ENCODE data around the gene CHKA. TPM values are rescaled to one million over a fixed set of nuclear protein-coding genes. Genes with fewer than 3 reads are reported as not detected.
A peak's percentile ranks its signal among the peaks of the same experiment; 100 is the strongest.

CHKA gene
- total and polyA plus RNA-seq, 9 of the 15 experiments (the other 6 are each of a cell fraction or from before 2014, with no cell fraction given), result 3.6 to 37.0 (median 30.2) TPM

DNA sequence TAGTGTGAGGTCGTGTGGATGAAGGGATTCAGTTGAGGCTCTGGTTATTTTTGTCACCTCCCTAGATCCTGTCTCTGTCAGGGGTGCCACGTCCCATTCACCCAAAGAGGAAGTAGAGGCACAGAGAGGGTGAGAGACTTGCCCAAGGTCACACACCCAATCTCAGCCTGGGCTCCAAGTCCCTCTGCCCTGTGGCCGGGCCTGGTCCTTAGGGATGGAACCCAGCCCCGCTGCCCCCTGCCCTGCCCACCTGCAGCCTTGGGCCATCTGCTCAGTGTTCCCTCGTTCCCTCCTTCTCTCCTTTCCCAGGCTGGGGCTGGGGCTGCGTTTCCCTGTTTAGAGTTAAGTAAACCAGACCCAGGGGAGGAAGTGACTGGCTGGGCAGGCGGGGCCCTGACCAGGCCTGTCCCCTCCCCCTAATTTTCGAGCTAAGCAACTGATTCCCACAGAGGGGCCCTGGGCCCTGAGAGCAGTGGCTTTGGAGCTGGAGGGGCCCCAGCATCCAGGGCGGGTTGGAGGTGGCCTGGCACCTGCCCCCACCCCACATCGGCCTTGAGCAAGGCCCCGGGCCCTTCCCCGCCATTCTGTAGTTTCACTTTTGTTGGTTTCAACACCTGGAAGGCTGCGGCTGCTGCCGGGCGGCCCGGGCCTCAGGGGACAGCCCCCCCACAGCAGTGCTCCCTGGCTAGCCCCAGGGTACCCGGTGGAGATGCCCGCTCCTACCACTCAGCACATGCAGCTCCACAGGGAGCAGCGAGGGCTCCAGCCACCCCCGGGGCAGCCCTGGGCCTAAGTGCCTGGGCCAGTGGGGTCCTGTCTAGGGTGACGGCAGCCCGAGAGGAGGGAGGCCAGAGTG, 80.9 kb downstream of the CHKA start:
- H4K20me1 ChIP-seq (replicated peaks; ENCODE audit: control insufficient read depth, insufficient read depth, low read length), result peaks cover 4% of the 10 kb centered on the region; the same call in 1 of the 2 replicates
- 6% methylated on average over 16 of the region's 22 CpGs for WGBS (ENCODE audit: insufficient coverage, low coverage, missing lambda C conversion rate)
- H3K27me3 ChIP-seq (ENCODE audit: control insufficient read depth in 2 of 2, insufficient read depth in 2 of 2, low read length in 2 of 2), result no peaks in the 10 kb centered on the region
- peak in 3 of 4 experiments; percentile 51 to 71 (median 69) for DNase-seq (ENCODE audit: extremely low read depth in 1 of 4, low spot score in 3 of 4)
- H2AFZ ChIP-seq (ENCODE audit: low read depth, low read length), result peak overlapping the region; percentile 66
- H3K9me3 ChIP-seq (replicated peaks; ENCODE audit: control insufficient read depth, insufficient read depth, low read depth, low read length), result no peaks in the 10 kb centered on the region
- ATAC-seq, result peak; percentile 48
- ChIA-PET POLR2A (interaction anchor here (0.6 to 4.9 kb wide), 6 partner anchors 8 to 43 kb away, joined by 3 to 55 read pairs (median 7); partner anchors contain the start of gene NDUFS8), CTCF (ENCODE audit: low intra/inter-chr PET ratio) (interaction anchor here (0.6 kb wide), 1 partner anchor 272 kb away, joined by 3 read pairs; no protein-coding TSS in a partner anchor)
- no peaks in the 10 kb centered on the region for H3K9me1 ChIP-seq (ENCODE audit: control insufficient read depth, insufficient read depth, low read length)
- BruUV-seq (replicated peaks), result TSS peak; percentile 41
- peak; percentile 52 for FAIRE-seq
- peaks cover 44 to 93% of the 10 kb centered on the region in 2 experiments for H3K4me1 ChIP-seq (replicated peaks in 1 of 2; ENCODE audit: control insufficient read depth in 2 of 2, insufficient read depth in 2 of 2, low read length in 2 of 2)
- peaks cover 37% of the 10 kb centered on the region for H3K79me2 ChIP-seq (ENCODE audit: control insufficient read depth, insufficient read depth, low read length)
- in situ Hi-C loops (cut with MboI), result no loop called here
- intact Hi-C loops (cut with micrococcal nuclease), result no loop called here
- H3K36me3 ChIP-seq (ENCODE audit: control insufficient read depth, insufficient read depth, low read length), result peaks cover 51% of the 10 kb centered on the region; the same call in 2 of the 3 replicates
- H3K27ac ChIP-seq (ENCODE audit: extremely low read depth, low read depth, low read length), result peak overlapping the region; percentile 83
- peak overlapping the region; percentile 92 for H3K4me3 ChIP-seq
- peak overlapping the region; percentile 74 for H3K4me2 ChIP-seq (ENCODE audit: insufficient read depth, low read length)
- peak overlapping the region; percentile 72 to 90 for H3K9ac ChIP-seq (ENCODE audit: insufficient read depth in 1 of 2, low read depth in 2 of 2, low read length in 2 of 2)
- no peak for TF ChIP-seq MCM5 (IDR thresholded peaks at IDR 0.05; ENCODE audit: low read depth)
- TF ChIP-seq CBX5 (IDR thresholded peaks at IDR 0.05; ENCODE audit: borderline replicate concordance, low read depth), result no peak
- no peak for TF ChIP-seq RHOXF2B (CRISPR knock-in tag; conservative IDR thresholded peaks at IDR 0.05)
- TF ChIP-seq POU5F1 (IDR thresholded peaks at IDR 0.05; ENCODE audit: borderline replicate concordance, low read depth, low read length, partially characterized antibody), result no peak
- no peak for TF ChIP-seq ZFPM2 (CRISPR knock-in tag; IDR thresholded peaks at IDR 0.05)
- no peak for TF ChIP-seq ZNF175 (CRISPR knock-in tag; IDR thresholded peaks at IDR 0.05; ENCODE audit: low read depth)
- TF ChIP-seq, protein P1, sequence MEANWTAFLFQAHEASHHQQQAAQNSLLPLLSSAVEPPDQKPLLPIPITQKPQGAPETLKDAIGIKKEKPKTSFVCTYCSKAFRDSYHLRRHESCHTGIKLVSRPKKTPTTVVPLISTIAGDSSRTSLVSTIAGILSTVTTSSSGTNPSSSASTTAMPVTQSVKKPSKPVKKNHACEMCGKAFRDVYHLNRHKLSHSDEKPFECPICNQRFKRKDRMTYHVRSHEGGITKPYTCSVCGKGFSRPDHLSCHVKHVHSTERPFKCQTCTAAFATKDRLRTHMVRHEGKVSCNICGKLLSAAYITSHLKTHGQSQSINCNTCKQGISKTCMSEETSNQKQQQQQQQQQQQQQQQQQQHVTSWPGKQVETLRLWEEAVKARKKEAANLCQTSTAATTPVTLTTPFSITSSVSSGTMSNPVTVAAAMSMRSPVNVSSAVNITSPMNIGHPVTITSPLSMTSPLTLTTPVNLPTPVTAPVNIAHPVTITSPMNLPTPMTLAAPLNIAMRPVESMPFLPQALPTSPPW (CRISPR knock-in tag; IDR thresholded peaks at IDR 0.05), result peak; percentile 11; the same call in 1 of the 2 replicates
- TF ChIP-seq ZNF316 (IDR thresholded peaks at IDR 0.05), result no peak
- TF ChIP-seq PRMT5 (CRISPR knock-in tag; IDR thresholded peaks at IDR 0.05), result no peak
- no peak for TF ChIP-seq SAP30 (IDR thresholded peaks at IDR 0.05; ENCODE audit: borderline replicate concordance, insufficient read depth, low read depth, low read length, poor library complexity, severe bottlenecking)
- no peak for TF ChIP-seq SRSF1 (IDR thresholded peaks at IDR 0.05; ENCODE audit: low read depth, low read length)
- peak; percentile 31 for TF ChIP-seq KDM5B (IDR thresholded peaks at IDR 0.05; ENCODE audit: insufficient replicate concordance, low read depth, low read length)
- TF ChIP-seq ZNF507 (tag; conservative IDR thresholded peaks at IDR 0.05), result no peak
- no peak for TF ChIP-seq SIRT6 (IDR thresholded peaks at IDR 0.05; ENCODE audit: low read depth, low read length)
- TF ChIP-seq, protein P2, sequence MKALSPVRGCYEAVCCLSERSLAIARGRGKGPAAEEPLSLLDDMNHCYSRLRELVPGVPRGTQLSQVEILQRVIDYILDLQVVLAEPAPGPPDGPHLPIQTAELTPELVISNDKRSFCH (CRISPR knock-in tag; IDR thresholded peaks at IDR 0.05), result no peak
- TF ChIP-seq, protein P2 (tag; IDR thresholded peaks at IDR 0.05), result peak; percentile 34; the same call in 1 of the 2 replicates
- no peak for TF ChIP-seq ZZZ3 (IDR thresholded peaks at IDR 0.05)
